SK-N-SH treated with all-trans-retinoic acid at 6 μM for 48 hours (cell line): ENCODE data around the gene UROC1.
"Not testable (repeated sequence)": the region's sequence is repeated elsewhere in the genome, so short reads cannot be mapped to it uniquely, and the experiment has no call there.

ENCODE experiments used
- ATAC-seq: fragments of 200-7000 bp; cut with Tn5 transposase; 3 replicates; pipeline ENCODE4 v1.9.1; 2020; ENCODE audit warnings: mild to moderate bottlenecking, moderate library complexity
- ARNTL ChIP-seq: fragments of 450-650 bp; formaldehyde crosslinking; IDR thresholded peaks from 2 replicates; pipeline ENCODE4 v1.5.0; 2020; ENCODE audit warnings: low read depth, mild to moderate bottlenecking, moderate library complexity, borderline replicate concordance
- BACH2 ChIP-seq: fragments of 250-450 bp; sonication (Bioruptor Pico); IDR thresholded peaks from 2 replicates; pipeline ENCODE4 v1.9.0; 2021; ENCODE audit warnings: mild to moderate bottlenecking, borderline replicate concordance
- CSDC2 ChIP-seq: fragments of 250-450 bp; sonication (Bioruptor Pico); IDR thresholded peaks from 2 replicates; pipeline ENCODE4 v1.5.0; 2020; ENCODE audit warnings: mild to moderate bottlenecking, moderate library complexity
- ESRRG ChIP-seq: fragments of 250-450 bp; sonication (Bioruptor Pico); IDR thresholded peaks from 2 replicates; pipeline ENCODE4 v1.6.1; 2021; ENCODE audit warnings: mild to moderate bottlenecking
- GLIS3 ChIP-seq: fragments of 250-450 bp; sonication (Bioruptor Pico); IDR thresholded peaks from 2 replicates; pipeline ENCODE4 v1.5.0; 2020; ENCODE audit warnings: mild to moderate bottlenecking, moderate library complexity
- ISL1 ChIP-seq: fragments of 250-450 bp; sonication (Bioruptor Pico); IDR thresholded peaks from 2 replicates; pipeline ENCODE4 v2.1.2; 2022; ENCODE audit warnings: mild to moderate bottlenecking, moderate library complexity
- OSR1 ChIP-seq: fragments of 250-450 bp; sonication (Bioruptor Pico); IDR thresholded peaks from 2 replicates; pipeline ENCODE4 v1.8.0; 2022; ENCODE audit warnings: moderate library complexity, mild to moderate bottlenecking, inconsistent platforms
- PPARA ChIP-seq: fragments of 250-450 bp; sonication (Bioruptor Pico); IDR thresholded peaks from 2 replicates; pipeline ENCODE4 v1.5.0; 2020; ENCODE audit warnings: mild to moderate bottlenecking, borderline replicate concordance
- RARB ChIP-seq: fragments of 250-450 bp; sonication (Bioruptor Pico); IDR thresholded peaks from 2 replicates; pipeline ENCODE4 v1.8.0; 2021; ENCODE audit warnings: mild to moderate bottlenecking, moderate library complexity
- SNAI2 ChIP-seq: fragments of 250-450 bp; sonication (Bioruptor Pico); IDR thresholded peaks from 2 replicates; pipeline ENCODE4 v1.5.0; 2020; ENCODE audit warnings: mild to moderate bottlenecking, moderate library complexity
- TCF4 ChIP-seq: fragments of 250-450 bp; sonication (Bioruptor Pico); IDR thresholded peaks from 2 replicates; pipeline ENCODE4 v1.8.0; 2021; ENCODE audit warnings: mild to moderate bottlenecking, moderate library complexity, borderline replicate concordance
- TOX ChIP-seq: fragments of 250-450 bp; sonication (Bioruptor Pico); IDR thresholded peaks from 2 replicates; pipeline ENCODE4 v1.8.0; 2021; ENCODE audit warnings: mild to moderate bottlenecking, moderate library complexity, borderline replicate concordance
- ZC3H10 ChIP-seq: fragments of 250-450 bp; sonication (Bioruptor Pico); IDR thresholded peaks from 2 replicates; pipeline ENCODE4 v1.5.1; 2021; ENCODE audit warnings: mild to moderate bottlenecking, moderate library complexity
- ZFP3 ChIP-seq: fragments of 250-450 bp; sonication (Bioruptor Pico); IDR thresholded peaks from 2 replicates; pipeline ENCODE4 v1.5.0; 2020; ENCODE audit warnings: mild to moderate bottlenecking, moderate library complexity
- ZNF565 ChIP-seq: fragments of 450-650 bp; formaldehyde crosslinking; conservative IDR thresholded peaks from 2 replicates; pipeline ENCODE4 v1.5.0; 2020; ENCODE audit warnings: low read depth, mild to moderate bottlenecking, moderate library complexity
- ZNF70 ChIP-seq: fragments of 450-650 bp; formaldehyde crosslinking; IDR thresholded peaks from 2 replicates; pipeline ENCODE4 v1.5.0; 2020; ENCODE audit warnings: mild to moderate bottlenecking, moderate library complexity
- ZNF8 ChIP-seq: fragments of 450-650 bp; formaldehyde crosslinking; IDR thresholded peaks from 2 replicates; pipeline ENCODE4 v1.5.0; 2020; ENCODE audit warnings: mild to moderate bottlenecking, moderate library complexity
- TF ChIP-seq, protein P1 (sequence below): fragments of 250-450 bp; sonication (Bioruptor Pico); IDR thresholded peaks from 2 replicates; pipeline ENCODE4 v1.8.0; 2020; ENCODE audit warnings: mild to moderate bottlenecking, moderate library complexity, borderline replicate concordance
- TF ChIP-seq, protein P2 (sequence below): fragments of 250-450 bp; sonication (Bioruptor Pico); IDR thresholded peaks from 2 replicates; pipeline ENCODE4 v1.8.0; 2021; ENCODE audit warnings: low read depth, mild to moderate bottlenecking, moderate library complexity, borderline replicate concordance
- TF ChIP-seq, protein P3 (sequence below): fragments of 250-450 bp; sonication (Bioruptor Pico); IDR thresholded peaks from 2 replicates; pipeline ENCODE4 v1.5.1; 2020; ENCODE audit warnings: low read depth, mild to moderate bottlenecking, moderate library complexity
- TF ChIP-seq, protein P4 (sequence below): fragments of 250-450 bp; sonication (Bioruptor Pico); IDR thresholded peaks from 2 replicates; pipeline ENCODE4 v1.5.0; 2020; ENCODE audit warnings: mild to moderate bottlenecking, moderate library complexity

Gene UROC1

DNA sequence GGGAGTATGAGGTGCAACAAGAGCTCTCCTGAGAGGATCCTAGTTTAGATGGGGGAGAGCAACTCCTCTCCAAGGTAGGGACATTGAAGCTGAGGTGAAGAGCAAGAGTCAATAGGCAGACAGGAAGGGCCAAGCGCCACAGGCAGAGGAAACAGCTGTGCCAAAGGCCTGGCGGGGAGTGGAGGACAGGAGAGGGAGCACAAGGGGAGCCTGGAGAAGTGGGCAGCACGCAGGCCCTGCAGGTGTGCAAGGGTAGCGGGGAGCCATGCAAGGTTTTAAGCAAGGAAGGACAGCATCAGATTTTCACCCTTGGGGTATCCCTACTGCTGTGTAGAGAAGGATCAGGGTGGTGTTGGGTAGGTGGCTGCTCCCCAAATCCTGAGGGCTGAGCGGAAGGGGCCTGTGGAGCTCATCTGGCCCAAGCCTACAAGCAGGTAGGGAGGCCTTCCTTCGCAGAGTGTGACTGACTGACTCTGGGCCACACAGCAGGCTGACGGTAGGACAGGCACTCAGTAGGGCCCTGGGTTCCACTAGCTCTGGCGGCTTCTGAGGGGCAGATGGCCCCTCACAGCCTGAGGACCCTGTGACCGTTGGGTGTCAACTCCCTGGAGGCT is 19.6 kb upstream of the UROC1 start:
- no peak for TF ChIP-seq ISL1 (CRISPR knock-in tag)
- ATAC-seq, result no peak

DNA sequence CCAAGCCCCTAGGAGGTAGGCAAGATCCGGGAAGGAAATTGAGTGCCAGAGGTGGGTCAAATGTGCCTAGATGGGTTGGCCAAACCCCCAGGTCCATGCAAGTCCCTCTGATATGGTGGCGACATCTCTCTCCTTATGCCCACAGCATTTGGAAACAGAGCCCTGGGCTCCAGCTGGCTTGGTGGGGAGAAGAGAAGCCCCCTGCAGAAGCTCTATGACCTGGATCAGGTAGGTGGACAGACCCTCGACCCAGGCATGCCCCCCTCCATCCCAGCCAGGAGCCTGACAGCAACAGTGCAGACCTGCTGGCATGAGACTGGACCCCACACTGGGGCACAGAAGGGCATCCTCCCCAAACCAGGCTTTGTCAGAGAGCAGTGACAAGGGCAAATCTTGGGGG is 18.6 kb upstream of the UROC1 start:
- TF ChIP-seq, protein P1, sequence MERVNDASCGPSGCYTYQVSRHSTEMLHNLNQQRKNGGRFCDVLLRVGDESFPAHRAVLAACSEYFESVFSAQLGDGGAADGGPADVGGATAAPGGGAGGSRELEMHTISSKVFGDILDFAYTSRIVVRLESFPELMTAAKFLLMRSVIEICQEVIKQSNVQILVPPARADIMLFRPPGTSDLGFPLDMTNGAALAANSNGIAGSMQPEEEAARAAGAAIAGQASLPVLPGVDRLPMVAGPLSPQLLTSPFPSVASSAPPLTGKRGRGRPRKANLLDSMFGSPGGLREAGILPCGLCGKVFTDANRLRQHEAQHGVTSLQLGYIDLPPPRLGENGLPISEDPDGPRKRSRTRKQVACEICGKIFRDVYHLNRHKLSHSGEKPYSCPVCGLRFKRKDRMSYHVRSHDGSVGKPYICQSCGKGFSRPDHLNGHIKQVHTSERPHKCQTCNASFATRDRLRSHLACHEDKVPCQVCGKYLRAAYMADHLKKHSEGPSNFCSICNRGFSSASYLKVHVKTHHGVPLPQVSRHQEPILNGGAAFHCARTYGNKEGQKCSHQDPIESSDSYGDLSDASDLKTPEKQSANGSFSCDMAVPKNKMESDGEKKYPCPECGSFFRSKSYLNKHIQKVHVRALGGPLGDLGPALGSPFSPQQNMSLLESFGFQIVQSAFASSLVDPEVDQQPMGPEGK, result no peak
- no peak for TF ChIP-seq ZFP3
- TF ChIP-seq TCF4 (CRISPR knock-in tag), result no peak
- TF ChIP-seq RARB (CRISPR knock-in tag), result no peak
- TF ChIP-seq PPARA (CRISPR knock-in tag), result no peak
- TF ChIP-seq BACH2 (CRISPR knock-in tag), result no peak
- TF ChIP-seq, protein P2, sequence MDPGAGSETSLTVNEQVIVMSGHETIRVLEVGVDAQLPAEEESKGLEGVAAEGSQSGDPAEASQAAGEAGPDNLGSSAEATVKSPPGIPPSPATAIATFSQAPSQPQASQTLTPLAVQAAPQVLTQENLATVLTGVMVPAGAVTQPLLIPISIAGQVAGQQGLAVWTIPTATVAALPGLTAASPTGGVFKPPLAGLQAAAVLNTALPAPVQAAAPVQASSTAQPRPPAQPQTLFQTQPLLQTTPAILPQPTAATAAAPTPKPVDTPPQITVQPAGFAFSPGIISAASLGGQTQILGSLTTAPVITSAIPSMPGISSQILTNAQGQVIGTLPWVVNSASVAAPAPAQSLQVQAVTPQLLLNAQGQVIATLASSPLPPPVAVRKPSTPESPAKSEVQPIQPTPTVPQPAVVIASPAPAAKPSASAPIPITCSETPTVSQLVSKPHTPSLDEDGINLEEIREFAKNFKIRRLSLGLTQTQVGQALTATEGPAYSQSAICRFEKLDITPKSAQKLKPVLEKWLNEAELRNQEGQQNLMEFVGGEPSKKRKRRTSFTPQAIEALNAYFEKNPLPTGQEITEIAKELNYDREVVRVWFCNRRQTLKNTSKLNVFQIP (CRISPR knock-in tag), result no peak
- no peak for TF ChIP-seq ZNF565 (CRISPR knock-in tag)
- TF ChIP-seq, protein P3, sequence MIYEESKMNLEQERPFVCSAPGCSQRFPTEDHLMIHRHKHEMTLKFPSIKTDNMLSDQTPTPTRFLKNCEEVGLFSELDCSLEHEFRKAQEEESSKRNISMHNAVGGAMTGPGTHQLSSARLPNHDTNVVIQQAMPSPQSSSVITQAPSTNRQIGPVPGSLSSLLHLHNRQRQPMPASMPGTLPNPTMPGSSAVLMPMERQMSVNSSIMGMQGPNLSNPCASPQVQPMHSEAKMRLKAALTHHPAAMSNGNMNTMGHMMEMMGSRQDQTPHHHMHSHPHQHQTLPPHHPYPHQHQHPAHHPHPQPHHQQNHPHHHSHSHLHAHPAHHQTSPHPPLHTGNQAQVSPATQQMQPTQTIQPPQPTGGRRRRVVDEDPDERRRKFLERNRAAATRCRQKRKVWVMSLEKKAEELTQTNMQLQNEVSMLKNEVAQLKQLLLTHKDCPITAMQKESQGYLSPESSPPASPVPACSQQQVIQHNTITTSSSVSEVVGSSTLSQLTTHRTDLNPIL, result no peak
- no peak for TF ChIP-seq ZC3H10 (CRISPR knock-in tag)
- TF ChIP-seq, protein P4, sequence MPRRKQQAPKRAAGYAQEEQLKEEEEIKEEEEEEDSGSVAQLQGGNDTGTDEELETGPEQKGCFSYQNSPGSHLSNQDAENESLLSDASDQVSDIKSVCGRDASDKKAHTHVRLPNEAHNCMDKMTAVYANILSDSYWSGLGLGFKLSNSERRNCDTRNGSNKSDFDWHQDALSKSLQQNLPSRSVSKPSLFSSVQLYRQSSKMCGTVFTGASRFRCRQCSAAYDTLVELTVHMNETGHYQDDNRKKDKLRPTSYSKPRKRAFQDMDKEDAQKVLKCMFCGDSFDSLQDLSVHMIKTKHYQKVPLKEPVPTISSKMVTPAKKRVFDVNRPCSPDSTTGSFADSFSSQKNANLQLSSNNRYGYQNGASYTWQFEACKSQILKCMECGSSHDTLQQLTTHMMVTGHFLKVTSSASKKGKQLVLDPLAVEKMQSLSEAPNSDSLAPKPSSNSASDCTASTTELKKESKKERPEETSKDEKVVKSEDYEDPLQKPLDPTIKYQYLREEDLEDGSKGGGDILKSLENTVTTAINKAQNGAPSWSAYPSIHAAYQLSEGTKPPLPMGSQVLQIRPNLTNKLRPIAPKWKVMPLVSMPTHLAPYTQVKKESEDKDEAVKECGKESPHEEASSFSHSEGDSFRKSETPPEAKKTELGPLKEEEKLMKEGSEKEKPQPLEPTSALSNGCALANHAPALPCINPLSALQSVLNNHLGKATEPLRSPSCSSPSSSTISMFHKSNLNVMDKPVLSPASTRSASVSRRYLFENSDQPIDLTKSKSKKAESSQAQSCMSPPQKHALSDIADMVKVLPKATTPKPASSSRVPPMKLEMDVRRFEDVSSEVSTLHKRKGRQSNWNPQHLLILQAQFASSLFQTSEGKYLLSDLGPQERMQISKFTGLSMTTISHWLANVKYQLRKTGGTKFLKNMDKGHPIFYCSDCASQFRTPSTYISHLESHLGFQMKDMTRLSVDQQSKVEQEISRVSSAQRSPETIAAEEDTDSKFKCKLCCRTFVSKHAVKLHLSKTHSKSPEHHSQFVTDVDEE, result no peak
- no peak for ATAC-seq

DNA sequence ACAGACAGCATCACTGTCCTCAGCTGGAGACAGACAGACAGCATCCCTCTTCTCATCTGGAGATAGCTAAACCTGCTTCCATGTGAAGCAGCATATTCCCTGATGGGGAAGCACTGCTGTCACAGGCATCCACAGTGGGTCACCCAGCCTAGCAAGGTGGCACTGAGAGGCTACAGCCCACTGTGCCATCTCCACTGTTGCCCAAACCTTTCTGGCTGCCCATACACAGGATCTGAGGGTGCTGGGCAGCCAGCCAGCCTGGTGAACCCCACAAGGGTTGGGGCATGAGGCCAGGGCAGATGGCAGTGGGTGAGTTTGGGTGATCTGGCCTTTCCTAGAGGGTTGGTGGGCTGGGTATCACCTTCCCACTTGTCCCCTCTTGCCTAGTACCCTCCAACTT is 18.1 kb upstream of the UROC1 start:
- no peak for ATAC-seq
- no peak for TF ChIP-seq CSDC2

DNA sequence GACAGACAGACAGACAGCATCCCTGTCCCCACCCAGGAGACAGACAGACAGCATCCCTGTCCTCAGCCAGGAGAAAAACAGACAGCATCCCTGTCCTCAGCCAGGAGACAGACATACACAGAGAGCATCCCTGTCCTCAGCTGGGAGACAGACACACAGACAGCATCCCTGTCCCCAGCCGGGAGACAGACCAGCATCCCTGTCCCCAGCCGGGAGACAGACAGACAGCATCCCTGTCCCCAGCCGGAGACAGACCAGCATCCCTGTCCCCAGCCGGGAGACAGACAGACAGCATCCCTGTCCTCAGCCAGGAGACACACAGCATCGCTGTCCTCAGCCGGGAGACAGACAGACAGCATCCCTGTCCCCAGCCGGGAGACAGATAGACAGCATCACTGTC is 17.1 kb upstream of the UROC1 start:
- not testable (repeated sequence) for ATAC-seq

DNA sequence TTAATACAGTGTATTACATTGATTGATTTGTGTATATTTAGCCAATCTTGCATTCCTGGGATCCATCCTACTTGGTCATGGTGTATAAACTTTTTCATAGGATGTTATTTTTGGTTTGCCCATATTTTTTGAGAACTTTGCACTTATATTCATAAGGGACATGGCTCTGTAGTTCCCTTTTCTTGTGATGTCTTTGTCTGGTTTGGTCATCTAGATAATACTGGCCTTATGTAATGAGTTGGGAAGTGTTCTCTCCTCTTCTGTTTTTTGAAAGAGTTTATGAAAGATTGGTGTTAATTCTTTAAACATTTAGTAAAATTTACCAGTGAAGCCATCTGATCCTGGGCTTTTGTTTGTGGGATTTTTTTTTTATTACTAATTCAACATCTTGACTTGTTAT is 15.9 kb upstream of the UROC1 start:
- ATAC-seq, result no peak
- TF ChIP-seq TOX (no peak), SNAI2 (CRISPR knock-in tag) (no peak), GLIS3 (CRISPR knock-in tag) (no peak), ARNTL (CRISPR knock-in tag) (no peak), OSR1 (CRISPR knock-in tag) (no peak), ZNF565 (CRISPR knock-in tag) (no peak), RARB (CRISPR knock-in tag) (no peak), ESRRG (CRISPR knock-in tag) (no peak), ZNF70 (CRISPR knock-in tag) (no peak), ZNF8 (CRISPR knock-in tag) (no peak), CSDC2 (no peak), ZFP3 (no peak), ISL1 (CRISPR knock-in tag) (no peak)
- TF ChIP-seq, protein P1, result no peak
- TF ChIP-seq, protein P3, result no peak
- TF ChIP-seq, protein P4, result no peak
